SU-DHL-6 (cell line): ENCODE data around the gene VPS41.

Experiments used
- EZH2phosphoT487 ChIP-seq: fragments of 200-600 bp; sonication (generic), shearing (Covaris generic); conservative IDR thresholded peaks from 2 replicates; pipeline ENCODE4 v1.6.1; 2018; ENCODE audit warnings: mild to moderate bottlenecking, antibody characterized with exemption, low read length, moderate library complexity, mixed read lengths
- TF ChIP-seq, protein P1 (sequence below): fragments of 200-600 bp; sonication (generic); IDR thresholded peaks from one replicate; pipeline ENCODE4 v1.5.1; 2017; ENCODE audit warnings: antibody characterized with exemption, mild to moderate bottlenecking, low read length, moderate library complexity; ENCODE audit not compliant: insufficient read depth, poor library complexity, severe bottlenecking

DNA sequence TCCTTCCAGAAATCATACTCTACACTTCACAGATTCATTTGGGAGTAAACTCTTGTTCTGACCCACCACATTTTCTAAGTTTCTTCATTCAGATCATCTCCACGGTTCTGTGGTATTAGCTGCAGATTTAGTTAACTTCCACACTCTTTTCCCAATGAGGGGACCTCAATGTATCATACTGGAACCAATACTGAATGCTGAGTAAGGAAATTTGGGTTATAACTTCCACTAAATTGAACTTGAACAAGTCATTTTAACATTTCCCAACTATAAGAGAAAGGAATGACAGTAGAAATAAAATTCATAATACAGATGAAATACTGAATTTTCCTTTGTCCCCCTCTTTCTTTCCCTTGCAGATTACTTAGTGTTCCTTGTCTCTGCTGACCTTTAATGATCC is 131.4 kb downstream of the VPS41 start:
- TF ChIP-seq, protein P1, sequence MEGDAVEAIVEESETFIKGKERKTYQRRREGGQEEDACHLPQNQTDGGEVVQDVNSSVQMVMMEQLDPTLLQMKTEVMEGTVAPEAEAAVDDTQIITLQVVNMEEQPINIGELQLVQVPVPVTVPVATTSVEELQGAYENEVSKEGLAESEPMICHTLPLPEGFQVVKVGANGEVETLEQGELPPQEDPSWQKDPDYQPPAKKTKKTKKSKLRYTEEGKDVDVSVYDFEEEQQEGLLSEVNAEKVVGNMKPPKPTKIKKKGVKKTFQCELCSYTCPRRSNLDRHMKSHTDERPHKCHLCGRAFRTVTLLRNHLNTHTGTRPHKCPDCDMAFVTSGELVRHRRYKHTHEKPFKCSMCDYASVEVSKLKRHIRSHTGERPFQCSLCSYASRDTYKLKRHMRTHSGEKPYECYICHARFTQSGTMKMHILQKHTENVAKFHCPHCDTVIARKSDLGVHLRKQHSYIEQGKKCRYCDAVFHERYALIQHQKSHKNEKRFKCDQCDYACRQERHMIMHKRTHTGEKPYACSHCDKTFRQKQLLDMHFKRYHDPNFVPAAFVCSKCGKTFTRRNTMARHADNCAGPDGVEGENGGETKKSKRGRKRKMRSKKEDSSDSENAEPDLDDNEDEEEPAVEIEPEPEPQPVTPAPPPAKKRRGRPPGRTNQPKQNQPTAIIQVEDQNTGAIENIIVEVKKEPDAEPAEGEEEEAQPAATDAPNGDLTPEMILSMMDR = no peak
- TF ChIP-seq EZH2phosphoT487 = no peak
